Neuron (in vitro differentiated cells): ENCODE measurements around the gene FAM117B.

Experiments used
- H2AFZ ChIP-seq: one replicate; pipeline ENCODE4 v1.6.1; 2013; ENCODE audit warnings: low read depth, mild to moderate bottlenecking, inconsistent platforms, low read length, moderate library complexity
- H3K27me3 ChIP-seq: one replicate; pipeline ENCODE4 v1.6.1; 2013; ENCODE audit warnings: low read length; ENCODE audit not compliant: insufficient read depth
- H3K36me3 ChIP-seq: one replicate; pipeline ENCODE4 v1.6.1; 2013; ENCODE audit warnings: low read length; ENCODE audit not compliant: insufficient read depth
- H3K4me1 ChIP-seq: one replicate; pipeline ENCODE4 v1.6.1; 2013; ENCODE audit warnings: low read length; ENCODE audit not compliant: insufficient read depth
- H3K4me3 ChIP-seq: 2 replicates; pipeline ENCODE4 v1.5.1; 2013; ENCODE audit warnings: mild to moderate bottlenecking, low read length, moderate library complexity
- H3K9me3 ChIP-seq: one replicate; pipeline ENCODE4 v1.6.1; 2013; ENCODE audit warnings: low read length

Gene FAM117B

GRCh38 chr2:202720226-202720625 is 85.5 kb downstream of the FAM117B start:
- Histone ChIP-seq H3K36me3 (peaks cover under 1% of the 10 kb centered on the region), H3K27me3 (no peaks in the 10 kb centered on the region), H3K4me3 (no peak overlapping the region), H2AFZ (no peak overlapping the region), H3K4me1 (no peaks in the 10 kb centered on the region), H3K9me3 (peaks cover 10% of the 10 kb centered on the region)

DNA sequence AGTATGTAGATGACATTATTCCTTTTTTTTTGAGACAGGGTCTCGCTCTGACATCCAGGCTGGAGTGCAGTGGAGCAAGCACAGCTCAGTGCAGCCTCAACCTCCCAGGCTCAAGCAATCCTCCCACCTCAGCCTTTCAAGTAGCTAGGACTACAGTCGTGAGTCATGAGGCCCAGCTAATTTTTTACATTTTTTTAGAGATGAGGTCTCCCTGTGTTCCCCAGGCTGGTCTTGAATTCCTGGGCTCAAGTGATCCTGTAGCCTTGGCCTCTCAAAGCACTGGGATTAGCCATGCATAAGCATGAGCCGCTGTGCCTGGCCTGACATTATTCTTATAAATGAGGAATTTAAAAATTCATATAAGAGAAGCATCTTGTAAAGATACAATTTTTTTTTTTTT is 86.9 kb downstream of the FAM117B start:
- no peak overlapping the region for H2AFZ ChIP-seq
- H3K36me3 ChIP-seq = peaks cover 14% of the 10 kb centered on the region
- no peaks in the 10 kb centered on the region for H3K4me1 ChIP-seq
- H3K9me3 ChIP-seq = peaks cover 6% of the 10 kb centered on the region
- no peak overlapping the region for H3K4me3 ChIP-seq
- no peaks in the 10 kb centered on the region for H3K27me3 ChIP-seq

DNA sequence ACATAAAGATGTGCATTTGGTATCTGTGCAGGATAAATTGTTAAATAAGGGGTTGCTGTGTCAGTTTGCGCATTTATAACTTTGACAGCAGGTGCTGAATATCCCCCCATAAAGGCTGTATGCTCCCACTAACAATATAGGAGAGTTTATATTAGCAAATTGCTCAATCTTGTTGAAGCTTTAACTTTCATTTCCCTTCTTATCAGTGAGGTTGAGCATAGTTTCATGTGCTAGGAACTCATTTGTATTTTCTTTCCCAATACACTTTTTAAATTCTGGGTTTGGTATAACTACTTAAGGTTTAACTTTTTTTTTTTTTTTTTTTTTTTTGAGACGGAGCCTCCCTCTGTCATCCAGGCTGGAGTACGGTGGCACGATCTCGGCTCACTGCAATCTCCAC is 89.0 kb downstream of the FAM117B start:
- H3K36me3 ChIP-seq = peaks cover 21% of the 10 kb centered on the region
- H3K27me3 ChIP-seq = no peaks in the 10 kb centered on the region
- H2AFZ ChIP-seq = no peak overlapping the region
- no peaks in the 10 kb centered on the region for H3K4me1 ChIP-seq
- H3K9me3 ChIP-seq = no peaks in the 10 kb centered on the region
- H3K4me3 ChIP-seq = no peak overlapping the region

DNA sequence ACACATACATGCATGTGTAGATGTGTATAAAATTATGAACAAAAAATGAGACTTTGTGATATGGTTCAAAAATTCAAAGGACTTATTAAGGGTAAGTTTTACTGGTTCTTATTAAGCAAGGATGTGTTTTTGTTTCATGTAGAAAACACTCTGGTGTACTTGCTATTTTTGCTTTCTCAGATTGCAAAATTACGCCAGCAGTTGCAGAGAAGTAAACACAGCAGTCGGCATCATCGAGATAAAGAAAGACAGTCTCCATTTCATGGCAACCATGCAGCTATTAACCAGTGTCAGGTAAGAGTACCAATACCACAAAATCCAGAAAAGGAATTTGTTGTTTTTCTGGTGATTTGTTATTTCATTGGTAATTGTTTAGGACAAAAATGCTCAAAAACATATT is 91.3 kb downstream of the FAM117B start:
- no peaks in the 10 kb centered on the region for H3K4me1 ChIP-seq
- H2AFZ ChIP-seq = no peak overlapping the region
- no peak overlapping the region for H3K4me3 ChIP-seq
- peaks cover 37% of the 10 kb centered on the region for H3K36me3 ChIP-seq
- H3K9me3 ChIP-seq = no peaks in the 10 kb centered on the region
- H3K27me3 ChIP-seq = no peaks in the 10 kb centered on the region

DNA sequence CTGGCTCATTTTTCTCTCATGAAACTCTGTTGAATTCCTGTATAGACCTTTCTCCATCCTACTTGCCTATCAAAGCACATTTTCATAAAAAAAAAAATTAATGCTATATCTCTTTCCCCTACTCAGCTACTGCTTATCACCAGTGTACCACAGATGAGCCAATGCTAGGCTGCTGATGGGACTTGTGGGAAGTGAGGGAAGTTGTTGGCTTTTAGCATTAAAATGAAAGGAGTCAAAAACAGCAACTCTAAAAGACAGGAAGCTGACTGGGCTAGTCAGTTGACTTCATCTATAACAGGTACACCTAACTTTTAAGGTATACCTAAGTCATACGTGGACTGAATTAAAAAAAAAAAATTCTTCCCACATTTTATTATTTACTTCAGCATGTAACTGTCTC is 102.1 kb downstream of the FAM117B start:
- Histone ChIP-seq H3K27me3 (no peaks in the 10 kb centered on the region), H3K36me3 (peaks cover 18% of the 10 kb centered on the region), H3K9me3 (peaks cover 10% of the 10 kb centered on the region), H2AFZ (no peak overlapping the region), H3K4me3 (no peak overlapping the region), H3K4me1 (no peaks in the 10 kb centered on the region)

GRCh38 chr2:202743613-202744012 is 108.8 kb downstream of the FAM117B start:
- Histone ChIP-seq H3K4me3 (no peak overlapping the region), H2AFZ (no peak overlapping the region), H3K27me3 (no peaks in the 10 kb centered on the region), H3K9me3 (peaks cover 20% of the 10 kb centered on the region), H3K36me3 (peaks cover 12% of the 10 kb centered on the region), H3K4me1 (no peaks in the 10 kb centered on the region)

DNA sequence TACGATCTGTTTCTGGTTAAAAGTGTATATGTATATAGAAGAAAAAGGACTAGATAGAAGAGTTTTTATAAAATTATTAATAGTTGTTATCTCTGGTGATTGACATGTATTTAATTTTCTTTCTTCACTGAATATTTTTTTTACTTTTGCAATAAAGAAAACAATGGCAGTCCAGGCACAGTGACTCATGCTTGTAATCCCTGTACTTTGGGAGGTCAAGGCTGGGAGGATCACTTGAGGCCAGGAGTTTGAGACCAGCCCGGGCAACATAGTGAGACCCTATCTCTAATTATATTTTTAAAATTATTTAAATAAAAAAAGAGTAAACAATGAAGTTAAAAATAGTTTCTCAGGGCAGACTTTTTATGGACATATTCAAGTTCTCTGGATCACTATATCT is 114.7 kb downstream of the FAM117B start:
- no peak overlapping the region for H2AFZ ChIP-seq
- no peaks in the 10 kb centered on the region for H3K27me3 ChIP-seq
- H3K9me3 ChIP-seq = peaks cover 3% of the 10 kb centered on the region
- no peaks in the 10 kb centered on the region for H3K4me1 ChIP-seq
- H3K4me3 ChIP-seq = no peak overlapping the region
- no peaks in the 10 kb centered on the region for H3K36me3 ChIP-seq

- no peaks in the 10 kb centered on the region for H3K27me3 ChIP-seq
These were observed 116.1 kb downstream of the FAM117B start for GRCh38 chr2:202750763-202751427.

DNA sequence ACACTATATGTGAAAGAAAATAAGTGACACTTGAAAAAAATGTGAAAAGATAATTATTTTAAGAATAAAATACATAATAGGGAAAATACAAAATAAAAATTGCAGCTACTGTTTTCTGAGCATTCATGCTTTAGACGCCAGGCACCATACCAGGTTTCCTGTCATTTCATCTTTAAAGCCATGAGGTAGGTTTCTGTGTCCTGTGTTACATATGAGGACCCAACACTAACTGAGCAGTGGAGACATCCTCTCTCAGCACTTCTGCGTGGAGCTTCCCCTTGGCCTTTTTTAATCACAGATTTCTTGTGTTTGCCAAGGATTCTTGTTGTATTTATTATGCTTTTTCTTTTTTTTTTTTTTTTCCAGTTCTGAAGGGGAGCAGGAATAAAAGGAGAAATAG is 117.3 kb downstream of the FAM117B start:
- Histone ChIP-seq H3K4me1 (no peaks in the 10 kb centered on the region), H3K9me3 (peaks cover 3% of the 10 kb centered on the region), H3K27me3 (no peaks in the 10 kb centered on the region), H2AFZ (no peak overlapping the region), H3K36me3 (peaks cover 14% of the 10 kb centered on the region), H3K4me3 (no peak overlapping the region)

More at GRCh38 chr2:202750763-202751427, 116.1 kb downstream of the FAM117B start:
- Histone ChIP-seq H3K36me3 (peaks cover 3% of the 10 kb centered on the region), H3K4me3 (no peak overlapping the region), H3K4me1 (no peaks in the 10 kb centered on the region), H3K9me3 (peaks cover 3% of the 10 kb centered on the region), H2AFZ (no peak overlapping the region)

DNA sequence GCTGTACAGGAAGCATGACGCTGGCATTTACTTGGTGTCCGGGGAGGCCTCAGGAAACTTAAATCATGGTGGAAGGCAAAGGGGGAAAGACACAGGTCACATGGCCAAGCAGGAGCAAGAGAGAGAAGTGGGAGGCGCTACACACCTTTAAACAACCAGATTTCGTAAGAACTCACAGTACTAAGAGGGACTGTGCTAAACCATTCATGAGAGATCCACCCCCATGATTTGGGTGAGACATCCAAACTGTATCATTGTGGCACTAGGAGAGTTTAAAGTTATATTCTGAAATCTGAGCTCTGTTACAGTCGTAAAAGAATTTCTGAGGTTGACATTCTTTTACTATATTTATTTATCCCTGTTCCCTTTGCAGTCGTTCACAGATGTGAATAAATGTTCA is 120.2 kb downstream of the FAM117B start:
- H3K9me3 ChIP-seq = peaks cover 3% of the 10 kb centered on the region
- no peak overlapping the region for H2AFZ ChIP-seq
- H3K36me3 ChIP-seq = peaks cover 40% of the 10 kb centered on the region
- no peaks in the 10 kb centered on the region for H3K27me3 ChIP-seq
- no peaks in the 10 kb centered on the region for H3K4me1 ChIP-seq
- no peak overlapping the region for H3K4me3 ChIP-seq

DNA sequence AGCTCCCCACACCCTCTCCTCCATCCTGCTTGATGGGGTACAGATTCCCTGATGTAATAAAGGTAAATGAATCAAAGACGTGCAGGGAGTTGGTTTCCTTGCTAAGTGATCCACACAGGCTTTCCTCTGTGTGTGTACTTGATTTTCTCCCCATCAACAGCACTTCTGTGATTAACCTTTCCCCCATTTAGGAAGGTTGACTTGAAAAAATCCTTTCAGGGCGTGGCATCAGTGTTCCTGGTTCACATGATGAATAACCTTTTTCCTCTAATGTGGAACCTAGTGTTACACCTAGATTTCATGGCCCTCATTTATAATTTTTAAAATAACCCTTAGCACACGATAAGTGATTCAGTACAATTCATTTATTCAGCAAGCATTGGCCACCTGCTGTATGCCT is 121.8 kb downstream of the FAM117B start:
- peaks cover 3% of the 10 kb centered on the region for H3K9me3 ChIP-seq
- no peaks in the 10 kb centered on the region for H3K27me3 ChIP-seq
- no peak overlapping the region for H3K4me3 ChIP-seq
- peaks cover 53% of the 10 kb centered on the region for H3K36me3 ChIP-seq
- no peaks in the 10 kb centered on the region for H3K4me1 ChIP-seq
- no peak overlapping the region for H2AFZ ChIP-seq

DNA sequence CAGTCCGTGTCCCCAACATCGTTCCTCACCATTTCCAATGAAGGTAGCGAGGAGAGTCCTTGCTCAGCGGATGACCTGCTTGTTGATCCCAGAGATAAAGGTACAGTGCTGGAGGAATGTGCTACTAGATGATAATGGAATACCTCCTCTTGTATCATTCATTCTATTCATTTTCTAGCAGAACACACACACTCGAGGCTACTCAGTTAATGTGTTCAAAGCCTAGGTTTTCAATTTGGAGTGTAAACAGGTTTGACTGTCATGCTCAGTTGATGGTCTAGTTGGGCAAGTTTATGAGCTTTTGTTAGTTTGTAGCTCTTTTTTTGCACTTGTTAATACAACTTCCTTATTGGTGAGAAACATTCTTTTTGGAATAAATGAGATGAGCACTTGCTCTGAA is 122.6 kb downstream of the FAM117B start:
- no peak overlapping the region for H2AFZ ChIP-seq
- peaks cover 3% of the 10 kb centered on the region for H3K9me3 ChIP-seq
- H3K4me3 ChIP-seq = no peak overlapping the region
- no peaks in the 10 kb centered on the region for H3K4me1 ChIP-seq
- H3K36me3 ChIP-seq = peaks cover 56% of the 10 kb centered on the region
- H3K27me3 ChIP-seq = no peaks in the 10 kb centered on the region

DNA sequence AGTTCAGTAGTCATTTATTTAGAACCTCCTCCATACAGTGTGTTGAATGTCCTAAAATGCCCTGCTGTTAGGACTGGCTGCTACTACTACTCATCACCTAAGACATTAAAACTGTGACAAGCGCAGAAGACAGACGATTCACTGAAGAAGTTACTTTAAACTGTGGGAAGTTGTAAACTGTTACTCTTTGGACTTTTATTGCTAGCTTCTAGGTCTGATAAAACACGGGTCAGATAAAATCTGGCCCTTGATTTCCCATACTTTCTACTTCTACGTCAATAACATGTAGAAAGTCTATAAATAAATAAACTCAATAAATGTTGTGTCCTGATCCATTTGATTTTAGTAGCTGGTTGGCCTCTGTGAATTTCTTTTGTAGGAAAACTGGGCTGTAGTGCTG is 123.4 kb downstream of the FAM117B start:
- H3K36me3 ChIP-seq = peaks cover 58% of the 10 kb centered on the region
- no peak overlapping the region for H2AFZ ChIP-seq
- H3K4me1 ChIP-seq = no peaks in the 10 kb centered on the region
- H3K4me3 ChIP-seq = no peak overlapping the region
- H3K27me3 ChIP-seq = no peaks in the 10 kb centered on the region
- H3K9me3 ChIP-seq = peaks cover 3% of the 10 kb centered on the region

DNA sequence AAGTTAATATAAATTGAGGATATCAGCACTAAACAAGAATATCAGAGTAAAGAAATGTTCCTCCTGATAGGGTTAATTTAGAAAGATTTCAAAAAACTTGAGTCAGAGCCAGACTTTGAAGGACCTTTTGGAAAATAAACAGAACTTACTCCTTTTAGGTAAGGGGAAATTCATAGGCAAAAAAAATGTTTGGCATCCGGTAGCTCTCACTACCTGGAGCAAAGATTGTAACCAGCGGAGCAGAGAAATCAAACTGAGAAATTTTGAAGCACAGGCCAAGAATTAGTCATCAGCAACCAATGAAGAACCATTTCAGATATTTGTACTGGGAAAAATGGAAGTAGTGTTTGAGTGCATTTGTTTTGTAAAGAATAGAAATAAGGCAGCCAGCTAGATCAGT is 123.8 kb downstream of the FAM117B start:
- H3K36me3 ChIP-seq = peaks cover 58% of the 10 kb centered on the region
- H3K27me3 ChIP-seq = no peaks in the 10 kb centered on the region
- H2AFZ ChIP-seq = no peak overlapping the region
- H3K4me3 ChIP-seq = no peak overlapping the region
- no peaks in the 10 kb centered on the region for H3K4me1 ChIP-seq
- H3K9me3 ChIP-seq = peaks cover 3% of the 10 kb centered on the region
